ENCODE results near the gene ARHGDIA. TPM values are rescaled to one million over a fixed set of nuclear protein-coding genes. Genes with fewer than 3 reads are reported as not detected.

The ARHGDIA gene
- total and polyA plus RNA-seq, 11 donors, result 81.4 to 296 (median 152) TPM

GRCh38 chr17:81877569-81877968 lies 6.4 kb upstream of the ARHGDIA start:
- Histone ChIP-seq H3K9me3 (no peaks in the 10 kb centered on the region), H3K27ac (no peak overlapping the region), H3K4me1 (peaks cover 0 to 7% (median 3%) of the 10 kb centered on the region in 12 donors), H3K27me3 (no peaks in the 10 kb centered on the region), H3K36me3 (peaks cover 0 to 49% (median 29%) of the 10 kb centered on the region in 9 donors), H3K4me3 (no peak overlapping the region)
- intact Hi-C loops (cut with DNase I), result no loop called here
- 92 to 97% (median 94%) methylated on average over 5 of the region's 5 CpGs for WGBS, 4 donors
- ATAC-seq (no peak), DNase-seq (no peak)
- TF ChIP-seq POLR2A (IDR thresholded peaks at IDR 0.05) (no peak), CTCF (IDR thresholded peaks at IDR 0.05) (no peak)

- Histone ChIP-seq H3K27me3 (no peaks in the 10 kb centered on the region), H3K36me3 (peaks cover 0 to 31% (median 20%) of the 10 kb centered on the region in 9 donors), H3K4me3 (peak overlapping the region; percentile 54 to 100 (median 95)), H3K9me3 (no peaks in the 10 kb centered on the region), H3K4me1 (peaks cover 4 to 55% (median 48%) of the 10 kb centered on the region in 12 donors), H3K27ac (peak overlapping the region; percentile 92 to 100 (median 98))
- DNase-seq (peak; percentile 95 to 98 (median 96)), ATAC-seq (peak; percentile 12 to 40 (median 38))
- TF ChIP-seq CTCF (IDR thresholded peaks at IDR 0.05) (peak in 11 of 12 donors; percentile 6 to 73 (median 52)), POLR2A (IDR thresholded peaks at IDR 0.05) (peak in 1 of 2 donors; percentile 95)
- WGBS, 4 donors, result 0 to 2% (median 1%) methylated on average over 18 to 86 of the region's 86 CpGs
- intact Hi-C loops (cut with DNase I), result loop anchor here in 1 of 10 donors (5.0 kb wide), 1 partner anchor 56 kb away; the partner anchor contains the start of gene MAFG
Measured at GRCh38 chr17:81871387-81872230, 472 bp upstream of the ARHGDIA start.

- TF ChIP-seq CTCF (IDR thresholded peaks at IDR 0.05) (no peak), POLR2A (IDR thresholded peaks at IDR 0.05) (no peak)
- Histone ChIP-seq H3K27me3 (no peaks in the 10 kb centered on the region), H3K4me1 (peaks cover 4 to 64% (median 55%) of the 10 kb centered on the region in 12 donors), H3K9me3 (no peaks in the 10 kb centered on the region), H3K36me3 (peaks cover 0 to 37% (median 21%) of the 10 kb centered on the region in 9 donors), H3K27ac (peak overlapping the region; percentile 92 to 100 (median 98)), H3K4me3 (peak overlapping the region; percentile 53 to 100 (median 95))
- 2 to 3% (median 3%) methylated on average over 47 to 65 of the region's 65 CpGs for WGBS, 4 donors
- ATAC-seq (peak in 3 of 4 donors; percentile 2 to 13 (median 5)), DNase-seq (peak in 3 of 5 donors; percentile 45 to 64 (median 51))
- intact Hi-C loops (cut with DNase I), result loop anchor here in 1 of 10 donors (5.0 kb wide), 1 partner anchor 57 kb away; the partner anchor contains the start of gene MAFG
Measured at GRCh38 chr17:81870131-81870980, 781 bp downstream of the ARHGDIA start.

All from heart left ventricle (tissue), 16 donors.